Neutrophil (primary cell): Measurements from ENCODE around the gene CYP26B1.

Experiments
- H3K27ac ChIP-seq: fragments of 200-600 bp; sonication (generic); 2 replicates; pipeline ENCODE4 v1.5.1; 2016; ENCODE audit warnings: mild to moderate bottlenecking, moderate library complexity
- H3K27me3 ChIP-seq: fragments of 200-600 bp; sonication (generic); 2 replicates; pipeline ENCODE4 v1.6.0; 2016; ENCODE audit warnings: mild to moderate bottlenecking
- H3K36me3 ChIP-seq: fragments of 200-600 bp; sonication (generic); 2 replicates; pipeline ENCODE4 v1.5.1; 2017
- H3K4me1 ChIP-seq, 2 experiments: fragments of 200-600 bp in 1 of 2; sonication (generic) in 1 of 2; 1 replicate in 1 of 2; 2 replicates in 1 of 2; pipeline versions ENCODE4 v1.5.1 to v1.6.1; 2013 to 2016; ENCODE audit warnings: low read depth in 1 of 2, low read length in 1 of 2, mild to moderate bottlenecking in 1 of 2, moderate library complexity in 1 of 2; ENCODE audit not compliant: control insufficient read depth in 1 of 2, insufficient read depth in 1 of 2
- H3K4me3 ChIP-seq, 2 experiments: fragments of 200-600 bp in 1 of 2; sonication (generic) in 1 of 2; 1 replicate in 1 of 2; 2 replicates in 1 of 2; pipeline ENCODE4 v1.5.1; 2013 to 2016; ENCODE audit warnings: low read depth in 1 of 2, low read length in 1 of 2, mild to moderate bottlenecking in 1 of 2, moderate library complexity in 1 of 2
- H3K9me3 ChIP-seq: fragments of 200-600 bp; sonication (generic); 2 replicates; pipeline ENCODE4 v1.5.1; 2016
- TF ChIP-seq, protein P1 (sequence below): fragments of 200-600 bp; sonication (generic); IDR thresholded peaks from 2 replicates; pipeline ENCODE4 v1.5.1; 2016; ENCODE audit warnings: antibody characterized with exemption

CYP26B1 gene

DNA sequence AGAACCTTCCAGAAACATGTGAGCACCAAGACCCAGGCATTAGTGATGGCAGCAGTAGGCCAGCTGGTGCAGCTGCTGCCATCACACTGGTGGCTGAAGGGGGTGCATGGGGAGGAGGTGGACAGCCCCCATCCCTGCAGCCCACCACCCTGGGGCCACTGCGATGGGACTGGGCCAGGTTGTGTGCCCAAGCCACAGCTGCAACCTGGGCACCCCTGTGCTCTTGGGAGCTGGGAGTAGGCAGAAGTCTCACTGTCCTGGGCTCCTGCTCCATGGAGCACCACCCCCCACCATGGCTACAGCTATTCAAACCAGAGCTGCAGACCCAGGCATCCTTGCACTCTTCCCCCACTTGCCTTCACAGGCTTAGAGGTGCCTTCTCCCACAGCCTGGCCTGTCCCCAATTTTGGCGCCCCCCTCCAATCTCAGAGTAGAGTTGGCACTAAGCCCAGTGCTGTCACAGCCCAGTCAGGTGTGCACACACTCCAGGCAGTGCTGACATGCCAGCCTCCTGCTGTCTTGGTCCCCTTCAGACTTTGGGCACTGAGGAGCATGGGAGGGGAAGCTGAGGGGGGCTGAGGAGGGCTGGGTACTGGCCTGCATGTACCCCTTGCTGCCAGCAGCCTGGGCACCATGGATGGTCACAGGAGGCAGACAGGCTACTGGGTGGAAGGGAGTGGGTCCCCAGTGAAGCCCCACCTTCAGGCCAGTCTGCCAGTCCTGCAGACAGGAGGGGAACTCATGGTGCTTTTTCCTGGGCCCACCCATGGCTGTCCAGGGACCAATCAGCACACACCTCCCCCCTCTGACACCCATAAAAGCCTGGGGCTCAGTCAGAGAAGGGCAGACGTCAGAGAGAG lies 67.1 kb downstream of the CYP26B1 start:
- Histone ChIP-seq H3K4me1 (no peaks in the 10 kb centered on the region), H3K36me3 (no peaks in the 10 kb centered on the region), H3K27me3 (no peaks in the 10 kb centered on the region), H3K9me3 (no peaks in the 10 kb centered on the region), H3K27ac (no peak overlapping the region), H3K4me3 (no peak overlapping the region)
- TF ChIP-seq, protein P1, sequence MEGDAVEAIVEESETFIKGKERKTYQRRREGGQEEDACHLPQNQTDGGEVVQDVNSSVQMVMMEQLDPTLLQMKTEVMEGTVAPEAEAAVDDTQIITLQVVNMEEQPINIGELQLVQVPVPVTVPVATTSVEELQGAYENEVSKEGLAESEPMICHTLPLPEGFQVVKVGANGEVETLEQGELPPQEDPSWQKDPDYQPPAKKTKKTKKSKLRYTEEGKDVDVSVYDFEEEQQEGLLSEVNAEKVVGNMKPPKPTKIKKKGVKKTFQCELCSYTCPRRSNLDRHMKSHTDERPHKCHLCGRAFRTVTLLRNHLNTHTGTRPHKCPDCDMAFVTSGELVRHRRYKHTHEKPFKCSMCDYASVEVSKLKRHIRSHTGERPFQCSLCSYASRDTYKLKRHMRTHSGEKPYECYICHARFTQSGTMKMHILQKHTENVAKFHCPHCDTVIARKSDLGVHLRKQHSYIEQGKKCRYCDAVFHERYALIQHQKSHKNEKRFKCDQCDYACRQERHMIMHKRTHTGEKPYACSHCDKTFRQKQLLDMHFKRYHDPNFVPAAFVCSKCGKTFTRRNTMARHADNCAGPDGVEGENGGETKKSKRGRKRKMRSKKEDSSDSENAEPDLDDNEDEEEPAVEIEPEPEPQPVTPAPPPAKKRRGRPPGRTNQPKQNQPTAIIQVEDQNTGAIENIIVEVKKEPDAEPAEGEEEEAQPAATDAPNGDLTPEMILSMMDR = no peak
